HG03103 (cell line): ENCODE data around the gene GABARAPL2.
A peak's percentile ranks its signal among the peaks of the same experiment; 100 is the strongest.
"Not testable (repeated sequence)": the region's sequence is repeated elsewhere in the genome, so short reads cannot be mapped to it uniquely, and the experiment has no call there.

Source experiments
- ATAC-seq: cut with Tn5 transposase; IDR thresholded peaks from one replicate; pipeline ENCODE4 v1.9.1; 2021; ENCODE audit warnings: low read depth; ENCODE audit not compliant: unreplicated experiment

Gene GABARAPL2

DNA sequence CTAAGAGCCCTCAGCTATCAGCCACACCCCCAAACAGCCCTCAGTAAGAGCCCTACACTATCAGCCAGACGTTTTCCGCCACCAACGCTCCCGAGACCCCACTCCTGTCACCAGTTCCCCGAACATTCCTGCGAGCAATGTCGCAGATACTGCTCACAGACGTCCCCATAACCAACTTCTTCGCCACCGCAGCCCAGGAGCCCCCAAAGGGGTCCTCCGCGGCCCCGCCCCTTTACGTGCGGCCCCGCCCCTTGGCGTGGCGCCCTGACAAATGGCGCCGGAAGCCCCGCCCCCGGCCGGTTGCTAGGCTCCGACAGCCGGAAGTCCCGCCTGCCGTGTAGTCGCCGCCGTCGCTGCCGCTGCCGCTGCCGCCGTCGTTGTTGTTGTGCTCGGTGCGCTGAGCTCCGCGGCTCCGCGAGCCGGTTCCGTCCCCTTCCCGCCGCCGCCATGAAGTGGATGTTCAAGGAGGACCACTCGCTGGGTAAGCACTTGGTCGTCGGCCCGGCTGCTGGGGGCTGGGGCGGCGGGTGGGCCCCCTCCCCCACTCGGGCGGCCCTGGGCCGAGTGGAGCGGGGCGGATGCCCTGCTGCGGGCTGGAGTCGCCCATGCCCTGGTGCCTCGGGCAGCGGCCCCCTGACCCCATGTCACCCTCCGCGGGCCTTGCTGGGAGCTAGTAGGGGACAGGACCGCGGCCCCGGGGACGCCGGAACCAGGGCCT is at the start of gene GABARAPL2:
GABARAPL2 (plus strand) TSS at position 340 of the 718 bp plus-strand sequence; CDS start at position 448, 108 bp downstream.
- peak; percentile 56 for ATAC-seq

- ATAC-seq, result no peak
Measured at GRCh38 chr16:75519175-75519574, 47.0 kb upstream of the GABARAPL2 start.

DNA sequence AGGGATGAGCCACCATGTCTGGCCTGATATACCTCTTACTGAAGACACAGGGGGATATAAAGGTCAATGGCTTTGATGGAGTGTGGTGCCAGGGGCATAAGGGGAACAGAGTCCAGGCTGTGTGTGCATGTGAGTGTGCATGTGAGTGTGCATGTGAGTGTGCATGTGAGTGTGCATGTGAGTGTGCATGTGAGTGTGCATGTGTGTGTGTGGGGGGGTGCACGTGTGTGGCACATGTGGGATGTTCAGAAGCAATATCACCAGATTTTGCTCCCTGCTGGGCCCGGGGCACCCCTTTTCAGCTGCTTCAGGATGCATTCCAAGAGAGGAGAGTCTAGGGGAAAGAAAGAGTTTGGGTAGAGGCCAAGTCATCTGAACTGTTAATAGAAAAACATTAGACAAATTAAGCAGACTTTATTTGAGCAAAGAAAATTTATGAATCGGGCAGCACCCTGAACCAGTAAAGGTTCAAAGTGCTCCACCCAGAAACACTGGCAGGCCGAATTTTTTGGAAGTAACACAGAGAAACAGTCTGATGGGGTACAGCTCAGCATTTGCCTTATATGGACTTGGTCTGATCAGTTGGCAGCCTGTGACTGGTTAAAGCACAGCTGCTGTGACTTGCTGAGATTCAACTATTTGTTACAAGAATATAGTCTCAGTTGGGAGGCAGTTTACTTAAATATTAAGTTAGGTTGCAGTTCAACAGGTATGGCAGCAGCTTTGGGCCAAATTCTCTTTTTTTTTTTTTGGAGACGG is 40.0 kb upstream of the GABARAPL2 start:
- ATAC-seq, result no peak

DNA sequence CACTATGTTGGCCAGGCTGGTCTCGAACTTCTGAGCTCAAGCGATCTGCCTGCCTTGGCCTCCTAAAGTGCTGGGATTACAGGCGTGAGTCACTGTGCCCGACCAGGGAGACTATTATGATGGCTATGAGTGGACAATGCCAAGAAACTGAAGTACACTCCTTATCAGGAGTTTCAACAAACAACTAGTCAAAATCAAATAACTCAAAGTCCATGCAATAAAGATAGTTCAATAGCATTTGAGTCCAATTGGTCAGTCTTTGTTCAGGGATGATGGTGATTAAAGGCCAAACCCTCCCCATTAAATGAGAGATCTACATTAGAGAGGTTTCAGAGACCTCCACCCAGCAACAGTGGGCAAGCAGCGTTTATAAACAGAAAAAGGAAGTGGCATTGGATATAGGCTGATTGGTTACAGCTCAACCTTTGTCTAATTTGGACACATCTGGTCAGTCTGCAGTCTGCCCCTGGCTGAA is 38.3 kb upstream of the GABARAPL2 start:
- ATAC-seq, result no peak

GRCh38 chr16:75529056-75529905 is 36.9 kb upstream of the GABARAPL2 start:
- ATAC-seq, result no peak

- no peak for ATAC-seq
Measured at GRCh38 chr16:75529959-75530358, 36.2 kb upstream of the GABARAPL2 start.

DNA sequence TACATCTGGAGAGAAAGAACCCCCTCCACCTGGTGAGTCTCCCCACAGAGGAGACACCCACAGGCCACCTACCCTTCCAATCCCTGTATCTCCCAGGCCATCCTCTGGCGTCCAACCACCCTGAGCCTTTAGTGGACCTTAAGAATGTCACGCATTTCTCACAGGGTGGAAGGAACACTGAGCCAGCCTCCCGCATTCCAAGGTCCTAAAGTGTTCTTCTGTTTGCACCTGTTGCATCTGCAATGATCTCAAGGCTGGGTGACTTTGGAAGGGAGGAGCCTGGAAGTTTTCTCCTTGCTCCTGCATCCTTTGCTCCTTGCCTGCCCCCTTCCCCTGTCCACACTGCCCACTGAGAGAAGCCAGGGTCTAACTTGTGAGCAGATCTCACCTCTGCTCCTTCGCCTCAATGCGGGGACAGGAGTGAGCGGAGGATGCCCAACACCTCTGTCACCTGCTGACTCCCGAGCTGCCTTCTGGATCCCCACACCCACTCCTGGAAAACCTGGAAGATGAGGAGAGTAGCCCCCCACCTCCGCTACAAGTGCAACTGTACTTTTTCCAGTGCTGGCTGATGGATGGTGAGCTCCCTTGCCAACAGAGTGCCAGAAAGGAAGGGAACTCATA is 33.9 kb upstream of the GABARAPL2 start:
- ATAC-seq, result no peak

GRCh38 chr16:75532791-75533190 is 33.4 kb upstream of the GABARAPL2 start:
- no peak for ATAC-seq

GRCh38 chr16:75534560-75535205 is 31.5 kb upstream of the GABARAPL2 start:
- no peak for ATAC-seq

DNA sequence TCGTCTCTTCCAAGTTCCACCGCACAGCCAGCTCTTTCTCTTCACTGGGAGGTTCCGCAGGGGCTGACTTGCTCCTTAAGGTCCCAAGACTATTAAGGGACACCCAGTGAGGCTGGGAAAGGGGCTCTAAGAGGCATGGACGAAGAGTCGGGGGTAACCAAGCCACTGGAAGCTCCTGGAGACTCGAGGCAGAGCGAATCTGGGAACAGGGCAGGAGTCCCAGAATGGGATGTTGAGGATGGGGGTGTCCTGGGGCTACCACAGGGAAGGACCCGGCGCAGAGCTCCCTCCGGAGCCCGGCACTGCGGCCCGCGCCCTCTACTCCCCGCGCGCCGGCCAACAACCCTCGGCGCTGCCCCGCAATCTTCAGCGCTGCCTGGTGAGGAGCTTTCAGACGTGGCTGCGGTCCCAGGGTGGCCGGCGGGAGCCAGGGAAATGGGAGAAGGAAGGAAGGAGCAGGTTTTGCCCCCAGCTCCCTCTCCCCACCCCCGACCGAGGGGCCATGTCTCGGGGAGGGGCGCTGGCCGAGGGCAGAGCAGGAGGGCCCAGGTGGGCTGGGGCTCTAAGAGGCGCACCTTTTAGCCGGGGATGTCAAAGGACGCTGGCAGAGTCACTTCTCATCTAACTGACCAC is 30.9 kb upstream of the GABARAPL2 start:
- no peak for ATAC-seq

DNA sequence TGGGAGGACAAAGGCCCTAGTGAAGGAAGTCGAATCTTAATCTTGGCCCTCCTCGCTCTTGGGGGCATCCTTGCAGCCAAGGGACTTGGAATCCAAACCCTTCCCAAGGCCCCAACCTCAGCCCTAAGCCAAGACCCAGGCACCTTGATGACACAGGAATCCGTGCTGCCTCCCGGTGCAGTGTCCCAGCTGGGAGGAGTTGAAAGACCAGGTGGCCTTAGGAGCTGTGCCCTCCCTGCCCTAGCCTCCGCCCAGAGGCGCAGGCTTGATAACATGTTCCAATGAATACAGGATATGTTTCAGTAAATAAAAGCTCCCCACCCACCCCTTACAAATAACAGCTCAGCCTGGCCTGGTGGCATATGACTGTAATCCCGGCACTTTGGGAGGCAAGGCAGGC is 30.3 kb upstream of the GABARAPL2 start, which contains the start of gene CHST5:
CHST5 (minus strand) TSS at position 208 of the 400 bp plus-strand sequence. CDS start 5,724 bp downstream, outside the sequence.
- ATAC-seq, result no peak

GRCh38 chr16:75537776-75538175 is 28.4 kb upstream of the GABARAPL2 start:
- no peak for ATAC-seq

DNA sequence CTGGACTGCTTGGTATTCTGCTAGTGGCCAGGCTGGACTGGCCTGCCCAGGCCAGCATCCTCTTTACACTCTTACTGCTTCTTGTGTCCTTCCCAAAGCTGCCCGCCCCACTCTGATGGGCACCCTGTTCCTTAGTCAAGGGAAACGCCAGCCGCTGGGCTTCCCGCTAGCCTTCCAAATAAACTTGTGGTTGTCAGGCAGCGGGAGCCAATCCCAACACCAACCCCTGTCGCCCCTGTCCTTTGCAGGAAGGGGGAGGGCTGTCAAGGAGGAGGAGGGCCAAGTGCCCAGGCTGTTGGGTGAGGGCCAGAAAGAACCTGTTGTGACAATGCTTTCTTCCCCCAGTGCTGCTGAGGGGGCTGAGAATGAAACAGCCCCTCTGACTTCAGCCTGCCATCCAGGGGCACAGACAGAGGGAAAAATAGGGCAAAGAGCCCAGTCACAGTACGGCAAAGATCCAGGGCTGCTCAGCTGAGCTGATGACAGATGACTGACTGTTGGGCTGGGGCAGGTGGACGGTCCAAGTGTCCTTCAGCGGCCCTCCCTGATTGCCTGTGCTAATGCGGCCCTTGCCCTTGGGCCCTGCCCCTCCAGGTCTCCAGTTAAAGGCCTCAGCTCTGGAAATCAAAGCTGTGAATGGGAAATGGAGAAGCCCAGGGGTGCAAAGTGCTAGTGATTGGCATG is 27.2 kb upstream of the GABARAPL2 start:
- ATAC-seq, result not testable (repeated sequence)

DNA sequence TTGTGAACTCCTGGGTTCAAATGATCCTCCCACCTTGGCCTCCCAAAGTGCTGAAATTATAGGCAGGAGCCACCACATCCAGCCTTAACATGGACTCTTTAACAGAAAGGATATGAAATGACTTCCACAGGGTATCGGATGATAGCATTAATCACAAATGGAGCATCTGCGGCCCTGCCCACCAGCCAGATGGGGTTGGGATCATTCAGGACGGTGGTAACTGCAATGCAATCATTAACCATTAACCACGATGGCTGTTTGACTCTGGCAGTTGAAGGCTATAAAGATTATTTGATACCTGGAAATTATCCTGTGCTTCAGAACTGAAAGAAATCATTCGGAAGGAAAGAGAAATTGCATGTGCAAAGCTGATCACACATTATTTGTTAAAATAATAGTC is 24.9 kb upstream of the GABARAPL2 start:
- ATAC-seq, result no peak

DNA sequence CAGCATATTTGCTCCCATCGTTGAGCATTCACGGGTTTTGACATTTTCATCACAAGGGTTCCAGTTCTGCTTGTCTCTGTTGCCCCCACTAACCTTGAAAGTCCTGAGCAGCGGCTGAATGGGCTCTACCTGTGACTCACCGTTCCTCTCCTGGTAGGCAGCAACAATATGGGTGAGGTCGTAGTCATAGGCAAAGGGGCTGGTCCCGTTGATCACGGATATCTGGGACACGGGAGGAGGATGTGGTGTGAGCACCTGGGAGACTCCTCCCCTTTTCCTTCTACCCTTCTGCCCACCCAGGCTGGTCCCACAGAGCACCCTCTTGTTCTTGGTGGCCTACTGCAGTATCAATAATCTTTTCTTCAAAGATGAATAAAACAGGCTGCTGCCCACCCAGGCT is 23.7 kb upstream of the GABARAPL2 start:
- not testable (repeated sequence) for ATAC-seq

GRCh38 chr16:75545879-75546278 is 20.3 kb upstream of the GABARAPL2 start:
- not testable (repeated sequence) for ATAC-seq

DNA sequence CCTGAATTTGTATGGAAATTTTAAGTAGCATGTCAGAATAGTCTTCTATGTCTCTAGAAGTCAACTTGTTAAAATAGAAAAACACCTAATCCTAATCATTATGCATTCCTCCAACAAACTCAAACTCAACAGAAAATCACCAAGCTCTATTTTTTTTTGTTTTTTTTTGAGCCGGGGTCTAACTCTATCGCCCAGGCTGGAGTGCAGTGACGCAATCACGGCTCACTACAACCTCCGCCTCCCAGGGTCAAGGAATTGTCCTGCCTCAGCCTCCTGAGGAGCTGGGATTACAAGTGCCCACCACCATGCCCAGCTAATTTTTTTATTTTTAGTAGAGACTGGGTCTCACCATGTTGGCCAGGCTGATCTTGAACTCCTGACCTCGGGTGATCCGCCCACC is 19.9 kb upstream of the GABARAPL2 start:
- ATAC-seq, result no peak

- not testable (repeated sequence) for ATAC-seq
Measured at GRCh38 chr16:75548456-75548855, 17.7 kb upstream of the GABARAPL2 start.

- ATAC-seq, result peak; percentile 66
Measured at GRCh38 chr16:75550211-75550662, 15.9 kb upstream of the GABARAPL2 start.
